ENCODE results near the gene POLR2L.

POLR2L gene

GRCh38 chr11:853682-854448, 11.5 kb upstream of the POLR2L start:
- DNase-seq, result no peak

- DNase-seq, result no peak
Observed at GRCh38 chr11:852762-853161, 10.4 kb upstream of the POLR2L start.

- DNase-seq, result no peak
Observed at GRCh38 chr11:850775-851763, 8.7 kb upstream of the POLR2L start.

- no peak for DNase-seq
Observed at GRCh38 chr11:849951-850774, 7.8 kb upstream of the POLR2L start.

GRCh38 chr11:849104-849824, 6.9 kb upstream of the POLR2L start:
- peak; percentile 41 for DNase-seq

- peak; percentile 75 for DNase-seq
Observed at GRCh38 chr11:848380-848931, 6.1 kb upstream of the POLR2L start.

GRCh38 chr11:847876-848275, 5.5 kb upstream of the POLR2L start:
- DNase-seq, result no peak

GRCh38 chr11:846496-847098, 4.3 kb upstream of the POLR2L start:
- DNase-seq, result no peak

GRCh38 chr11:845872-846495, 3.7 kb upstream of the POLR2L start:
- no peak for DNase-seq

- DNase-seq, result no peak
Observed at GRCh38 chr11:844693-845644, 2.6 kb upstream of the POLR2L start.

GRCh38 chr11:843818-844692, 1.7 kb upstream of the POLR2L start:
- DNase-seq, result no peak

- no peak for DNase-seq
Observed at GRCh38 chr11:843086-843734, 881 bp upstream of the POLR2L start.

- no peak for DNase-seq
Observed at GRCh38 chr11:841981-842369, 354 bp downstream of the POLR2L start.

GRCh38 chr11:839875-840617, 2.3 kb downstream of the POLR2L start:
- no peak for DNase-seq

GRCh38 chr11:839280-839623, 3.1 kb downstream of the POLR2L start:
- DNase-seq, result no peak

GRCh38 chr11:838441-839279, 3.7 kb downstream of the POLR2L start:
- DNase-seq, result no peak

- DNase-seq, result no peak
Observed at GRCh38 chr11:837990-838307, 4.4 kb downstream of the POLR2L start.

All from activated CD4-positive, alpha-beta T cell treated with anti-CD3 and anti-CD28 coated beads, Interleukin-2, Interleukin-6, amounts not matched to agents 100 ng/mL and 50 ng/mL, durations not matched to agents 16 hours and 8 hours (primary cell).